ENCODE results near the gene LRRC37A.
A peak's percentile ranks its signal among the peaks of the same experiment; 100 is the strongest.
"Not testable (repeated sequence)": the region's sequence is repeated elsewhere in the genome, so short reads cannot be mapped to it uniquely, and the experiment has no call there.

The LRRC37A gene

GRCh38 chr17:46294831-46295230, at the start of gene LRRC37A:
Gene LRRC37A, plus strand, starts transcription at chr17:46295131. Its CDS starts 3 bp downstream, at chr17:46295134.
- not testable (repeated sequence) for DNase-seq (ENCODE audit: low read depth in 2 of 2)

DNA sequence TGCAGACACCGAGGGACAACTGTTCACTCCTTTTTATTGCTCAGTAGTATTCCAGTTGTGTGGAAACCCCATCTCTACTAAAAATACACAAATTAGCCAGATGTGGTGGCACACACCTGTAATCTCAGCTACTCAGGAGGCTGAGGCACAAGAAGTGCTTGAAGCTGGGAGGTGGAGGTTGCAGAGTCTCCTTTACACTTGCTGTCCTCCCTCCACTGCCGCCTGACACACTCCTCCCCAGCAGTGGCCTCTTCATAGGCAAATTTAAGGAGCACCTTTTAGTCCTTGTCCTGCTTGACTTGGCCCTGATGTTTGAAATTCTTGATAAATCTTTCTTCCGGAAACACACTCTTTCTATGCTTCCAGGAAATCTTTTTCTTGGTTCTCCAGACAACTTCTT, 45.8 kb upstream of the LRRC37A start:
- not testable (repeated sequence) for DNase-seq (ENCODE audit: low read depth in 2 of 2)

DNA sequence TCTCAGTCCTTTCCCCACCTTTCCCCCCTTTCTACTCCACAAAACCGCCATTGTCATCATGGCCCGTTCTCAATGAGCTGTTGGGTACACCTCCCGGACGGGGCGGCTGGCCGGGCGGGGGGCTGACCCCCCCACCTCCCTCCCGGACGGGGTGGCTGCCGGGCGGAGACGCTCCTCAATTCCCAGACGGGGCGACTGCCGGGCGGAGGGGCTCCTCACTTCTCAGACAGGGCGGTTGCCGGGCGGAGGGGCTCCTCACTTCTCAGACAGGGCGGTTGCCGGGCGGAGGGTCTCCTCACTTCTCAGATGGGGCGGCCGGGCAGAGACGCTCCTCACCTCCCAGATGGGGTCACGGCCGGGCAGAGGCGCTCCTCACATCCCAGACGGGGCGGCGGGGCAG, 42.1 kb upstream of the LRRC37A start:
- DNase-seq (ENCODE audit: low read depth in 2 of 2): not testable (repeated sequence)

DNA sequence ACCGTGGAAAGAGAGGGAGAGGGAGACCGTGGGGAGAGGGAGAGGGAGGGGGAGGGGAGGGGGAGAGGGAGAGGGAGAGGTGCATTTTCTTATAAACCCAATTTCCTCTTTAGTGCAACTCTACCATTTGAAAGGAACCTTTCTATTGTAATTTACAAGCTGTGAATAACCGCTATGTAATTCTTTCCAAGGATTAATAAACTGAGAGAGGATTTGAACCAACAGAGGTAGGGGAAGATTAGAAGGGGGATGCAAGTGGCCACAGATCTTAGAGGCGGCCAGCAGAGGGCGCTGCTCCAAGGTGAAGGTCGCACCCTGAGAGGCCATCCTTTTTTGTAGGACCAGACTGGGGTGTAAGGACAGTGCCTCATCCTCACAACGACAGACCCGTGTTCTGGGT, 41.2 kb upstream of the LRRC37A start:
- DNase-seq (ENCODE audit: low read depth in 2 of 2): peak; percentile 77 to 83

GRCh38 chr17:46254215-46254614, 40.7 kb upstream of the LRRC37A start:
- DNase-seq (ENCODE audit: low read depth in 2 of 2): not testable (repeated sequence)

- DNase-seq (ENCODE audit: low read depth in 2 of 2): not testable (repeated sequence)
Observed at GRCh38 chr17:46256369-46256768, 38.6 kb upstream of the LRRC37A start.

- not testable (repeated sequence) for DNase-seq (ENCODE audit: low read depth in 2 of 2)
Observed at GRCh38 chr17:46259845-46260661, 34.9 kb upstream of the LRRC37A start.

- DNase-seq (ENCODE audit: low read depth in 2 of 2): no peak
Observed at GRCh38 chr17:46262271-46262670, 32.7 kb upstream of the LRRC37A start.

DNA sequence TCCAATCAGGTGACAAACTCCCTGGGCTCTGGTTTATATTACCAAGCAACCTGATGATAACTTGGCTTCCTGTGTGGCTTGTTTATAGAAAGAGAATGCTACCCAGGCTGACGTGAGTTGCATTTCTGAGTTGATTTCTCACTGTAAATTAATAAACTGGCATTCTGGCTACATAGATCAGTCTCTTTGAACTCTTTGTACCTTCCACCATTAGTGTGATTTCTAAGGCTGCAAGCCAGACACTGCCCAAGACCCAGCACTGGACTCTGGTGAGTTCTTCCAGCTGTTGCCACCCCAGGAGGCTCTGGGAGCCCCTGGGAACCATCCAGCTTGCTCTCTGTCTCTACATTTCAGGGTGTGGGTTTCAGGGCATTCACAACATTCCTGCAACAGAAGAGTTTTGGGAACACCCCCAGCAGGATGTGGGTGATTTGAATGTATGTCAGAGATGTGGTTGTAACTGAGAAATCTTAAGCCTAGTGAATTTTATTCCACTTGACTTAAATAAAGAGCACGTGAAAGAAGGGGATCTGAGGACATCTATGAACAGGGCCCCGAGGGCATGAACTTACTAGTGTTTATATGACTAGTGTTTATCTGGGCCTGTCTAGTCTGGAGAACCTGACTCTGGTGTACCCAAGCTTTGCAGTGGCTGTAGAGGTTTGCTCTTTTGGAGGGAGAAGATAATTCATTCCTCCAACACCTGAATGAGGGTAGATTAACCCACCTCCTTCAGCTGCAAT, 30.3 kb upstream of the LRRC37A start:
- DNase-seq (ENCODE audit: low read depth in 2 of 2): no peak

GRCh38 chr17:46266063-46266655, 28.8 kb upstream of the LRRC37A start:
- DNase-seq (ENCODE audit: low read depth in 2 of 2): not testable (repeated sequence)

DNA sequence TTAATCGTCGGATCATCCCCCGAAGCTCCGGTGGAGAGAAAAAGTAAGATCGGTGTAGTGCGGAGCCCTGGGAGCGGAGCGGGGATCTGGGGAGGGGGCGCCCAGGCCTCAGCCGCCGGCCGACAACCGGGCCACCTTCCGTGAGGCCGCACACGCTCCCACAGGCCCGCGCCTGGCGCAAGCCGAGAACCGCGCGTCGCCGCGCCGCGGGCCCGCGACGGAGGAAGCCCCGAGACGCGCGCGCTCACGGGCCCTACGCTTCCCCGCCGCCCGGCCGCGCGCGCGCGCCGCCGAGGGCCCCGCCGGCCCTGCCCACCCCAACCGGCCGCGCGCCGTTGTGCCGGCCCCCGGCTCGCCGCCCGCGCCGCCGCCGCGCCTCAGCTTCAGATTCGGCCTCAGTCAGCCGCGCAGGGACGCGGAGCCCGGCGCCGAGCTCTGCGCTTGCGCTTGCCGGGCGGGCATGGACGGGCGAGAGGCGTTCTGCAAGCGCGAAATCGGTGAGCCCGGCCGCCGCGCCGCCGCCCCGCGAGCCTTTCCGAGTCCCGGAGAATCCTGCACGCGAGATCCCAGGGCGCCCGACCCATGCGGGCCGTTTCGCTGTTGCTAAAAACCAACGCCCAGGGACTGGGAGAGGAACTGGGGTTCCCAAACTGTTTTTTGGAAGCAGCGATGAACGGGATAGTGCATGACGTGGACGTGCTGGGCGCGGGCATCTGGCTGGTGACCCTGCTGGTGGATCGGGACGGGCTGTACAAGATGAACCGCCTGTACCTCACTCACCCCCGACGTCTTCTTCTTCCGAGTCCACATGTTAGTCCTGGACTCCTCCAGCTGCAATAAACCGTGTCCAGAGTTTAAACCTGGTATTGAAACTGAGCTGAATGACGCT, 28.0 kb upstream of the LRRC37A start:
- peak; percentile 77 to 82 for DNase-seq (ENCODE audit: low read depth in 2 of 2)

GRCh38 chr17:46270032-46270431, 24.9 kb upstream of the LRRC37A start:
- DNase-seq (ENCODE audit: low read depth in 2 of 2): no peak

DNA sequence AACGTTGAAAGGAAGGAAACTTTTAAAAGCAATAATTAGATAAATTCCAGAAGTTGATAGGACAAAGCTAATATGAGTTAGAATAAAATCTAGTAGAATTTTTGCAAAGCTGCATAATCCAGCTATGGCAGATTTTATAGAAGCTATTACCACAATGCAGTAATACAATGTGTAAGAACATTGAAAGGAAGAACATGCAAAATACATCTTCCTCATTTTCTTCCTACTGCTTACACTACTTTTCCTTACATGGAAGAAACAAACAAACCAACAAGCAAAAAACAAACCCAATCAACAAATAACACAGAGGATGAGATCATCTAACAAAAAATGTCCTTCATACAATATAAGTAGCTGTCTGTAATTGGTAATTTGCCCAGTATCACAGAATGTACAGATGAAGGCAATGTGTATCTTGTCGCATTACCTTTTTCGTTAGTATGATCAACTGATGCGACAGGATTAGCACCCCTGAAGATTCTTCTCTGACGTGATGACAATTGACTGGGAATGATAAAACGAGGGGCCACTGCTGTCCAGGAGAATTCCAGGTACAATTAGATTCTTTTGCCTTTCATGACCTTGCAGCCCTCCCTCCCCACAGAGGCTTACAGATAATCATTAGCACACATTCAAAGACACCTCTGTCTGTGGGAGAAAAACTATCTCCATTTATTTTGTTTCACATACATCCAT, 21.2 kb upstream of the LRRC37A start:
- DNase-seq (ENCODE audit: low read depth in 2 of 2): no peak

DNA sequence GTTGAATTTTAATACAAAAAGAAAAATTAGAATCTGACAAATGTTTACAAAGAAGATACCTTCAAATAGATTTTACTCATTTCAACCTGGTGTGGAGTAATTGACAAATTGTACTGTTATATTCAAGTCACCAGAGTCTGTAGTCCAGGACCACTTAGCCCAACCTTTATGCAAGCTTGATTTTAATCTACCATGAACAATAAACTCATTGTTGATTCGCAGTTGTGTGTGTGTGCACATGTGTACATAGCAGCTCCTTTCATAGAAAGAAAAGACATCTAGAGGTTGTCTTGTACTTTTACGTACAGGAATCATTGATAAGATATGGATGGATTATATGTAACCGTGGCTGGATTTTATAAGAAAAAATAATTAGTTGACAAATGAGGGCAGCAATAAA, 20.7 kb upstream of the LRRC37A start:
- DNase-seq (ENCODE audit: low read depth in 2 of 2): no peak

GRCh38 chr17:46276728-46277479, 18.0 kb upstream of the LRRC37A start:
- DNase-seq (ENCODE audit: low read depth in 2 of 2): not testable (repeated sequence)

DNA sequence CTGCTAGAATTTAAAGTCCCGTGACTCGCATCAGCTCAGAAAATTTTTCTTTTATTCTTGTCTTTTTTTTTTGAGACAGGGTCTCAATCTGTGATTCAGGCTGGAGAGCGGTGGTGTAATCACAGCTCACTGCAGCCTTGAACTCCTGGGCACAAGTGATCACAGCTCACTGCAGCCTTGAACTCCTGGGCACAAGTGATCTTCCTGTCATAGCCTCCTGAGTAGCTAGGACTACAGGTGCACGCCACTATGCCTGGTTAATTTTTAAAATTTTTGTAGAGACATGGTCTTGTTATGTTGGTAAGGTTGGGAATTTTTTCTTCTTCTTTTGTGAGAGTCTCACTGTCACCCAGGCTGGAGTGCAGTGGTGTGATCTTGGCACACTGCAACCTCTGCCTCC, 13.6 kb upstream of the LRRC37A start:
- not testable (repeated sequence) for DNase-seq (ENCODE audit: low read depth in 2 of 2)

- not testable (repeated sequence) for DNase-seq (ENCODE audit: low read depth in 2 of 2)
Observed at GRCh38 chr17:46282635-46283034, 12.3 kb upstream of the LRRC37A start.

DNA sequence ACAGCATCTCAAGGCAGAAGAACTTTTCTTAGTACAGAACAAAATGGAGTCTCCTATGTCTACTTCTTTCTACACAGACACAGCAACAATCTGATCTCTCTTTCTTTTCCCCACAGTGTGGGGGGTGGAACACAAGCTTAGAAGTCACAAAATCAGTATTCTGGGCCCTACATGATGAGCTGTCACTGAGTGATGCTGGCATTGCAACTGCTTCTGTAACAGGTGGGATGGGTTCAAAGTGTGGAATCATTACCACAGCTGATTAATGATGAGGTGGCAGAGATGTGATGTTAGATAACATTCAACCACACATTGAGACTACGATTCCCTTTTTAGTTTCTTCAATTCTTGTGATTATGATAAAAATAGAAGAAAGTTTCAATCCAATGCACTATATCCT, 10.5 kb upstream of the LRRC37A start:
- DNase-seq (ENCODE audit: low read depth in 2 of 2): peak in 1 of 2 donors; percentile 56

DNA sequence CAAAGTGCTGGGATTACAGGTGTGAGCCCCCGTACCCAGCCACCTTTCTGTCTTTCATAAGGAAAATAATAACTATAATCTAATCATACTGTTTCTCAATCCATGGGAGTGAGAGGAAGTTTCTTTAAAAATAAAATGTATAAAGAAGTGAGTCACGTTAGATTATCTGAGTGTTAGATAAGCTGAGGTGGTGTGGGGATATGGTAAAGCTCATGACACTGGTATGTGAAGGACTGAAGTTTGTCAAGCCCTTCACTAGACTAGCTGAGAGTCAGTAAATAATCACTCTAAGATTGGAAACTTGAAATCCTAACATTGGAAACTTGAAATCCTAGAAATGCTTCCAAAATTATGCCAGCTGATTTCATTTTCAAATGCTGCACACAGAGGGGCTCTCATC, 9.4 kb upstream of the LRRC37A start:
- DNase-seq (ENCODE audit: low read depth in 2 of 2): not testable (repeated sequence)

DNA sequence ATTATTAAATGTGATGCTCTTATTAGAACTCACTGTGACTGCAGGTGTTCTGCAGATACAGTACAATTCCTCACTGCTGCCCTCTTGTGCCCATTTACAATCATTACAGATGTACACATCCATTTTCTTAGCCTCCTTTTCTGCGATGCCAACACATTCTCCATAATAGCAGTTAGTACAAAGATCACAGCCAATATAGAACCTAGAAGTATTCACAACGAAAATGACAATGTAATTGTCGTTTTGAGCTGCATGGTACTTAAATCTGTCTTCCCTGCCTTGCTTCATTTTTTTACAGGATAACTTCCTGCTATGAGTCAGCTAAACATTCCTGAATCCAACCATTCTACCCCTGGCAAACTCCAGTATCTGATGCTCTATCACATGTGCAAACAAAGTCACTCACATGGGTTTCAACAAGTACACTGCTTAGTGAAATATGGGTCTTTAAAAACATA, 8.1 kb upstream of the LRRC37A start:
- peak; percentile 42 to 64 for DNase-seq (ENCODE audit: low read depth in 2 of 2)

All from stimulated activated CD4-positive, alpha-beta T cell treated with anti-CD3 and anti-CD28 coated beads, Interleukin-4, amount 100 ng/mL, for 48 hours (primary cell).